ENCODE measurements around the gene SMARCD1. TPM values are rescaled to one million over a fixed set of nuclear protein-coding genes. Genes with fewer than 3 reads are reported as not detected.

Gene SMARCD1
- total and polyA plus RNA-seq, 7 donors = 11.7 to 21.1 (median 16.4) TPM

DNA sequence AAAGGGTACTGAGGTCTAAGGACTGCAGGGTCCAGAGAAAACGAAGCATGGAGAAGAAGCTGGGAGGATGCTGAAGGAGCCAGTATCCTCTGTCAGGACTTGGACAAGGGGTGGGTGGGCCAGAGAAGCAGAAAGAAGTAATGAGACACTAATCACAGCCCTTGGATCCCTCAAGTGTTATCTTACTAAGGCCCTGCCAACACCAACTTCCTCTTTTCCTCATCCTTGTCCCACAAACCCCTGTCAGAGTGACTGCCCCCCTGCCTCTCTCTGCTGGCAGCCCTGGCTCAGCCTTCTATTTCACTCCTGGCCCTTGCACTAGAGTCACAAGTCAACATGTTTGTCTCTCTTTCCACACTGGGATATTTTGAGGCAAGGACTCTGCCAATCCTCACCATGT, 31.6 kb upstream of the SMARCD1 start:
- Histone ChIP-seq H3K4me1 (no peaks in the 10 kb centered on the region), H3K4me3 (no peak overlapping the region), H3K27me3 (ENCODE audit: insufficient read depth in 3 of 3, low read length in 2 of 3) (peaks cover 0 to 44% (median 2%) of the 10 kb centered on the region in 3 donors), H3K9me3 (no peaks in the 10 kb centered on the region), H3K36me3 (ENCODE audit: insufficient read depth in 1 of 2, low read depth in 1 of 2) (no peaks in the 10 kb centered on the region), H3K27ac (no peak overlapping the region)
- no peak for DNase-seq
- TF ChIP-seq, protein P1, sequence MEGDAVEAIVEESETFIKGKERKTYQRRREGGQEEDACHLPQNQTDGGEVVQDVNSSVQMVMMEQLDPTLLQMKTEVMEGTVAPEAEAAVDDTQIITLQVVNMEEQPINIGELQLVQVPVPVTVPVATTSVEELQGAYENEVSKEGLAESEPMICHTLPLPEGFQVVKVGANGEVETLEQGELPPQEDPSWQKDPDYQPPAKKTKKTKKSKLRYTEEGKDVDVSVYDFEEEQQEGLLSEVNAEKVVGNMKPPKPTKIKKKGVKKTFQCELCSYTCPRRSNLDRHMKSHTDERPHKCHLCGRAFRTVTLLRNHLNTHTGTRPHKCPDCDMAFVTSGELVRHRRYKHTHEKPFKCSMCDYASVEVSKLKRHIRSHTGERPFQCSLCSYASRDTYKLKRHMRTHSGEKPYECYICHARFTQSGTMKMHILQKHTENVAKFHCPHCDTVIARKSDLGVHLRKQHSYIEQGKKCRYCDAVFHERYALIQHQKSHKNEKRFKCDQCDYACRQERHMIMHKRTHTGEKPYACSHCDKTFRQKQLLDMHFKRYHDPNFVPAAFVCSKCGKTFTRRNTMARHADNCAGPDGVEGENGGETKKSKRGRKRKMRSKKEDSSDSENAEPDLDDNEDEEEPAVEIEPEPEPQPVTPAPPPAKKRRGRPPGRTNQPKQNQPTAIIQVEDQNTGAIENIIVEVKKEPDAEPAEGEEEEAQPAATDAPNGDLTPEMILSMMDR (IDR thresholded peaks at IDR 0.05) = no peak
- ATAC-seq = no peak
- WGBS, 3 donors = 71 to 92% (median 83%) methylated on average over 1 of the region's 1 CpG
- intact Hi-C loops (cut with DNase I) = no loop called here

GRCh38 chr12:50055831-50056638, 29.1 kb upstream of the SMARCD1 start:
- Histone ChIP-seq H3K9me3 (no peaks in the 10 kb centered on the region), H3K27ac (no peak overlapping the region), H3K36me3 (ENCODE audit: insufficient read depth in 1 of 2, low read depth in 1 of 2) (no peaks in the 10 kb centered on the region), H3K4me1 (no peaks in the 10 kb centered on the region), H3K4me3 (peak overlapping the region; percentile 39), H3K27me3 (ENCODE audit: insufficient read depth in 3 of 3, low read length in 2 of 3) (peaks cover 0 to 33% (median 2%) of the 10 kb centered on the region in 3 donors)
- no peak for DNase-seq
- TF ChIP-seq, protein P1 (IDR thresholded peaks at IDR 0.05) = peak; percentile 85
- 17 to 22% (median 20%) methylated on average over 17 of the region's 17 CpGs for WGBS, 3 donors
- ATAC-seq = peak; percentile 66 to 81 (median 70)
- intact Hi-C loops (cut with DNase I) = loop anchor here (5.0 kb wide), 3 partner anchors 84 to 279 kb away; partner anchors contain the start of gene AQP6 (in 1 of the 2)

DNA sequence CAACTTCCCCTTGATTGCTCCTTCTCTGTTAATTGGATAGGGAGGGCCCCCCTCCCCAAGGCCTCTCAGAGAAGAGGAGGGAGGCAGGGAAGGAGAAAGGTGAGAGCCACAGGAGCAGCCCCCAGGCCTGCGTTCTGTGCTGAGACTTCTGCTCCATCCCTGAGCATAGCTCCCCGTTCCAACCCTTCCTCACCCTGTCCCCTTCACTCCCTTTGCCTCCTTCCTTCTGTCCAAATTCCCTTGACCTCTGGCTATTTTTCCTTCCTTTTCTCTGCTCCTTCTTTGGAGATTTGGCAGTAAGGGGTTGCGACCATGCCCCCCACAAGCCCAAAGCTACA, 28.5 kb upstream of the SMARCD1 start:
- H3K4me3 ChIP-seq = peak overlapping the region; percentile 79

GRCh38 chr12:50057000-50057841, 27.9 kb upstream of the SMARCD1 start, which contains the start of gene ASIC1:
ASIC1 (plus strand) TSS chr12:50057596; CDS start chr12:50058767, 1,171 bp downstream.
- WGBS, 3 donors = 1 to 3% (median 1%) methylated on average over 35 to 88 of the region's 88 CpGs
- Histone ChIP-seq H3K36me3 (ENCODE audit: insufficient read depth in 1 of 2, low read depth in 1 of 2) (no peaks in the 10 kb centered on the region), H3K4me3 (peak within 1 kb of the TSS; percentile 79), H3K27me3 (ENCODE audit: insufficient read depth in 3 of 3, low read length in 2 of 3) (peaks cover 0 to 22% (median 0%) of the 10 kb centered on the region in 3 donors), H3K9me3 (no peaks in the 10 kb centered on the region), H3K4me1 (no peaks in the 10 kb centered on the region), H3K27ac (no peak within 1 kb of the TSS)
- DNase-seq (peak; percentile 77 to 86), ATAC-seq (peak; percentile 72 to 89 (median 78))
- intact Hi-C loops (cut with DNase I) = loop anchor here (5.0 kb wide), 3 partner anchors 85 to 280 kb away; partner anchors contain the start of gene AQP6 (in 1 of the 2)
- TF ChIP-seq, protein P1 (IDR thresholded peaks at IDR 0.05) = peak; percentile 14

More for the DNA sequence above, 28.5 kb upstream of the SMARCD1 start:
- no peaks in the 10 kb centered on the region for H3K4me1 ChIP-seq
- DNase-seq (no peak), ATAC-seq (no peak)
- TF ChIP-seq, protein P1 (IDR thresholded peaks at IDR 0.05) = no peak
- H3K27ac ChIP-seq = no peak overlapping the region
- H3K36me3 ChIP-seq (ENCODE audit: insufficient read depth in 1 of 2, low read depth in 1 of 2) = no peaks in the 10 kb centered on the region
- WGBS, 3 donors = 30 to 50% (median 38%) methylated on average over 3 of the region's 3 CpGs
- H3K27me3 ChIP-seq (ENCODE audit: insufficient read depth in 3 of 3, low read length in 2 of 3) = peaks cover 0 to 28% (median 0%) of the 10 kb centered on the region in 3 donors
- intact Hi-C loops (cut with DNase I) = loop anchor here (5.0 kb wide), 3 partner anchors 84 to 279 kb away; partner anchors contain the start of gene AQP6 (in 1 of the 2)
- H3K9me3 ChIP-seq = no peaks in the 10 kb centered on the region
